NOMO-1 treated with dmso at 0.1 percent for 144 hours (cell line): ENCODE measurements around the gene RASD2.

Source experiments
- DNase-seq: peaks from one replicate; lab custom pipeline; 2025; ENCODE audit not compliant: unreplicated experiment; lab: John Stamatoyannopoulos, UW

Gene RASD2

DNA sequence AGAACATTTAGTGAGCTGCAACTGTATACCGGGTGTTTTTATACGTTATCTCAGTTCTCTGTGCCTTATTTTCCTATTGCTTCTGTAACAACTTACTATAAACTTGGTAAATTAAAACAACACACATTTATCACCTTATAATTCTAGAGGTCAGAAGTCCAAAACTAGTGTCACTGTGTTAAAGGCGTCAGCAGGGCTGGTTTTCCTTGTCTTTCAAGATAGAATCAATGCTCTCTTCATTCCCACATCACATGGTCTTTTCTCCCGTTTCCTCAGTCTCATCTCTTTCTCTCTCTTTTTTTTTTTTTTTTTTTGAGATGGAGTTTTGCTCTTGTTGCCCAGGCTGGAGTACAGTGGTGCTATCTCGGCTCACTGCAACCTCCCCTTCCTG is 40.4 kb downstream of the RASD2 start:
- DNase-seq = no peak

DNA sequence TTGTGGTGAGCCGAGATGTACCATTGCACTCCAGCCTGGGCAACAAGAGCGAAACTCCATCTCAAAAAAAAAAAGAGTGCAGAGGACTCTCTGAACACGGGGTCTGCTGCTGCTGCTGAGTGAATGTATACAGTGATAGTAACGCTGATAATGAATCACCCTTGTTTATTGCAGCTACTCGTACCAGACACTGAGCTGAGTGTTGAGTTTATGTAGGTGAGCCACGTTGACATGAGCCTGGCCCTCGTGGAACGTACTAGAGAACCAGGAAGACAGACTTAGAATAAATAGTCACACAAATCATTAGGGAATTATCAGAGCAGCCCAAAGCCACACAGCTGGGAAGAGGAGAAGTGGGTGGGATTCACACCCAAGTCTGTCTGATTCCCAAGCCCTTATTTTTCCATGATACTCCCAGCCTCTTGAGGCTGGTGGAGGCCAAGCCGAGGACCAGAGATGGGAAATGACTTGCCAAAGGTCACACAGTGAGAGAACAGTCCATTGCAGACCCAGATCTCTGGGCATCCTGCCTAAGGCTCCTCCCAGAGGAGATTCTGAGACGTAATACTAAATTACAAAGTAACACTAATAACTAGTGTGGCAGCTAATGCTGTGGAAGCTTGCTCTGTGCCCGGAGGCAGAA is 41.7 kb downstream of the RASD2 start:
- no peak for DNase-seq

DNA sequence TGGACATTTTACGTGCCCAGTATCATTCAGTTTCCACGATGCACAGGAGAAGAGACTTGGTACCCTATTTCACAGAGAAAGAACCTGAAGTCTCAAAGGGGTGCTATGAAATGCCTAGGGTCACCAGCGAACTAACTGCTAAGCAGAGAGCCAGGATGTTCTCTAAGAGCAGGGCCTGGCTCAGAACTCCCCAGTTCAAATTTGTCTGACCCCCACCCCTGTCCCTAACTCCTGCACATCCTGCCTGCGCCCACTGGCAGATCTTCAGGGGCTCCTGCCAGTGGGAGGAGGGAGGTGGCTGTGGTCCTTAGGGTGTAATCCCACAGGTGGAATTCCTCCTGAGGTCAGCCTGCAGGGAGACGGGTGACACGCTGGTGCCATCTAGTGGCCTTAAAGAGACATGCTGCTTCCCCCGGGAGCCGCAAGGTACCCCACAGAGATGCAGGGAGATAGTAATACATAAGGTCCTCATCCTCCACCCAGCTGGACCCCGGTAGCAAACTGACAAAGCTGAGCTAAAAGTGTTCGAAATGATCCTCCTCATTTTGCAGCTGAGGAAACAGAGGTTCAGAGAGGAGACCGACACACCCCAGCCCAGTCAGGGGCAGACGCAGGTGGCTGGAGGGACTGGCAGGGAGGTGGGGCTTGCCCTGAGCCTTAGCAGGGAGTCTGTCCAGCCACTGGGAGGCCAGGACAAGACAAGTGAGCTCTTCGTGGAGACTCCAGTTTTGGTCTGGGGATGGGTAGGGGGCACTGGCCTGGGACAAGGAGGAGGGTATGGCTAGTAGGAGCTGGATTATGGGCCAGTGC is 42.4 kb downstream of the RASD2 start:
- peak; percentile 38 for DNase-seq

DNA sequence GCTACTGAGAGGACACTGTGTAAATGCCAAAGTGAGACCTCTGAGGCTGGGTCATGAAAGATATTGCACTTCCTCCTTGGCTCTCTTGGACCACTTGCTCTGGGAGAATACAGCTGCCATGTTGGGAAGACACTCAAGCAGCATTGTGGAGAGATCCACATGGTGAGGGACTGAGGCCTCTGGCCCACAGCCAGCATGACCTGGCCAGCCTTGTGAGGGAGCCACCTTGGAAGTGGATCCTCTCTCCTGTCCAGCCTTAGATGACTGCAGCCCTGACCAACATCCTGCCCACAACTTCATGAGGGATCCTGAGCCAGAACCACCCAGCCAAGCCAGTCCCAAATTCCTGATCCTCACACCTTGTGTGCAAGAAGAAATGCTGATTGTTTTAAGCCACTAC is 46.1 kb downstream of the RASD2 start:
- DNase-seq = no peak

DNA sequence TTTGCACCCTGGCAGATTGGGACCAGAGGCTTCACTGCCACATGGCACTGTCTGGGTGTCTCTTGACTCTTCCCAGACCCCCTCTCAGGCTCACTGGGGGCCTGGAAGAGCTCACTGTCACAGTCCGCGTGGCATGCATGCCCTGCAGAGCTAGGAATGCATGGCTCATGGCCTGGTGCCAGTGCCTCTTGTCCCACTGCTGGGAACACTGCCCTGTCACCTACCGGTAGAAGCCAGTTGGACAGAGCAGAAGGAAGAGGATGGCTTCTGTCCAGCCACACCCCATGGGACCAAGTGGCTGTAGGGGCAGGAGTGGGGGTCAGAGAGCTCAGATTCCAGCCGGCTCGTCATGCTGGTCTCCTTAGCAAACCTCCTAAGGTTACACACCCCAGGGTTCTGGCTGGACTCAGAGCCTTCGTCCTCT is 46.8 kb downstream of the RASD2 start:
- no peak for DNase-seq

DNA sequence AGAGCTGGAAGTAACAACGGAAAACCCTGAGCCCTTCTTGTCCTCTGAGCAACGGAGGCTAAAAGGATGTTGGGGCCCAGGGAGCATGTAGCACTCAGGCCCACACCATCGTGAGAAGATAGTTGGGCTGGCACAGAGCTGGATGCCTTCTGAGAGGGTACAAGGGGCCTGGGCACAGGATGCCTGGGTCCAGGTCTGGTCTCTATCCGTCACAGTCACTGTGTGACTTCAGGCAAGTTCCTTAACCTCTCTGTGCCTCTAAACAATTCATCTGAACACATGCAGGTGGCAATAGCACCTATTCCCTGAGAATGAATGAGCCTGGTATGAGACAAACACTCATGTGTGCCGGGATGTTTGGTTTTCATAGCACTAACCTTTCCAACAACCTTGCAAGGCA is 47.3 kb downstream of the RASD2 start:
- DNase-seq = no peak

DNA sequence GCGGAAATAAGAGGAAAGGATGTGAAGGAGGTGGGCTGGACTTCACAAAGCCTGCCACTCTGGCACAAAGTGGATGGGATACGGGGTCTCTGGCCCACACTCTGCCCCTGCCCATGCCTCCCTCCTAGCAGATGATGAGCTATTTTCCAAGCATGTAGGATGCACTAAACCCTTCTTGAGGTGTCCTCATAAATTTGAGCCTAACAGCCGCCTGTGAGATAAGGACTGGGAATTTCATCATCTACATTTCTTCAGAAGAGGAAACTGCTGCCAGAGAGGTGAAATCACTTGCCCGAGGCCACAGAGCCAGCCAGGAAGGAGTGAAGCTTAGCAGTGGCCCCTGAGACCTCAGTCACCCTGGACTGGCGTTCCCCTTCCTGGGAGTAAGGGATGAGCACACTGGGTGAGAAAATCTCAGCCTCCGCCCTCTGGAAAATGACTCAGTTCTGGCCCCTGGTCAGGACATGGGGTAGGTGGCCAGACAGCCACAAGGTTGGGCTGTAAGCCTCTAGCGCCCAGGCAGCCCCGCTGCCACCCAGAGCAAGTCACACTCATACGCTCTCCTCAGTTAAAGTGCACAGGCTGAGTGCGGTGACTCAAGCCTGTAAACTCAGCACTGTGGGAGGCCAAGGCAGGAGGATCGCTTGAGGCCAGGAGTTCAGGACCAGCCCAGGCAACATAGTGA is 48.6 kb downstream of the RASD2 start:
- peak; percentile 42 for DNase-seq

DNA sequence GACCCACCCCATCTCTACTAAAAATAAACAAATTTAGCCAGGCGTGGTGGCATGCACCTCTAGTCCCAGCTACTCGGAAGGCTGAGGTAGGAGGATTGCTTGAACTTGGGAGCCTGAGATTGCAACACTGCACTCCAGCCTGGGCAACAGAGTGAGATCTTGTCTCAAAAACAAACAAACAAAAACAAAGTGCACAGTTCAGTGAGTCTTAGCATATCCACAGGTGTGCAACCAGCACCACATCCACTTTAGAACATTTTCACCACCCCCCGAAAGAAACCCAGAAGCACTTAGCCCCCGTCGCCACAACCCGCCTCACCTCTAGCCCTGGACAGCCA is 49.1 kb downstream of the RASD2 start:
- DNase-seq = no peak

DNA sequence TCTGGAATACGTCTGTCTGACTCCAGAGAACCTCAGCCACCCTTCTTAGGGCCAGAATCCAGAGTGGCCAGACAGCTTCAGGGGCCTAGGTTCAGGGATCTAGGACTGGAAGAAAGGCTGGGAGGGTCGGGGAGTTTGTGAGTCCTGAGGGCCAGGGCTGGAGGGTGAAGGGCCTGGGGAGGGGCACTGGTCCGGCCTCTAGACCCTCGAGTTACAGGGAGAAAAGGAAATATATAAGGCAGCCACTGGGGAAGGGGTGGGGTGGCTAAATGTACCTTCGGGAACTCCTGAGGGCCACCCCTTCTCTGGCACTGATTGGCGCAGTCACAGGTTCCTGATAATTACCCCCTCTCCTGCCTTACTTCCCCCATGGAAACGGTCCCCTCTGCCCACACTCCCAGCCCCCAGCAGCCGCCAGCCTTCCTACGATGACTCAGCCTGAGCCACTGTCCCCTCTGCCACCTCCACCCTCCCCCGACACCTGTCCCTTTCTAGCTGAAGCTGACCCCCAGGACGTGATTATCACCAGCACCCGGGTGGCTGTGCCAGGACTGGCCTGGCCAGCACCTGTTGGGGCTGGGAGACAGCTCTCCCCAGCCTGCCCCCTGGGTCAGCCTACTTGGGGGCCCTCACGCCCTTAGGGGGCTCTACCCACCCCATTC is 50.1 kb downstream of the RASD2 start:
- no peak for DNase-seq

DNA sequence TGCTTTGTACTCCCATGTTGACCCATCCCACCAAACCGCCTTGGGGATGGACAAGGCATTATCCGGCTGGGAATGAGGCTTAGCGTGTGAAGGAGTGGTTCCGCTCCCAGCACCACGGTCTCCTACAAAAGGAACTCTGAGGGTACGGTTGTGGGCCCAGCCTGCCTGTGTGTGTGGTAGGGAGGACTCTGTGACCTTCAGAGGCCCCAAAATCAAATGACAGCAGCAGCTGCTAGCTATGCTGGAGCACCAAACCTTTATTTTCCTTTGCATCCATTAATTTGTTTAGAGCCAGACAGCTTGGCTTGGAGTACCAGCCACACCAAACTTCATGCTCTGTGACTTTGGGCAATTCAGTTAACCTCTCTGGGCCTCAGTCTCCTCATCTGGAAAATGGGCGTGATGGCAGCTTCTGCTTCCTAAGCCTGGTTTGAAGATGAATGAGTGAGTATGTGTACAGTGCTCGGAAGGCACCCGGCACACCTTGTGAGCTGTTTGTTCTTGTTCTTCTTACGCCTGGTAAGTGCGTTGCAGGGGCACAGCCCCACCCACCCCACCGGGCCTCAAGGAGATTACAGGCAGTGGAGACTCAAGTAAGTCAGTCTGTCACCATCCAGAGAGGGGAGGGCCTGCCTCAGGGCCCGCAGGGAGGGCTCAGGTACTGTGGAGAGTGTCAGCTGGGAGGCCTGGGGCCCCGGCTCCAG is 51.2 kb downstream of the RASD2 start:
- no peak for DNase-seq

DNA sequence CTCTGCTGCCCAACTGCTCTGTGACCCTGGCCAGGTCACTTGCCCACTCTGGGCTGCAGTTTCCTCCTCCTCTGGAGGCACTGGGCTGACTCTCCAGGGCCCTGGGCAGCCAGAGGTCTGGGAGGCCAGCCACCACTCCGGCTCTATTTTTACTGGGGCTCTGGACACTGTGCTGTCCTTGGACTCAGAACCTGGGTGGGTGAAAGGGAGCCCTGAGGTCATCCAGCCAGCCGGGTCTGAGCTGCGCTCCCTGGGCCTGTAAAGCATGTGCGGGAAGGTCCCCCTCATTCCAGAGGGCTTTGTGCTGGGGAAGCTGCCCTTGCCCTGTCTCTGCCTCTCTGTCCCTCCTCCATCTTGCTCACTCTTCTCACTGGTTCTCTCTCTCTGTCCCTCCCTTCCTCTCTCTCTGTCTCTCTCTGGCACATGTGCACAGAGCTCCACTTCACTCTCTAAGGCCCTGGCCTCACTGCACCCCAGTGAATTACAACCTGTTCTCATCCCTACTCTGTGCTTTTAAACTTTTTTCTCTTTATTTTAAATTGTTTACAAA is 51.9 kb downstream of the RASD2 start:
- DNase-seq = no peak

DNA sequence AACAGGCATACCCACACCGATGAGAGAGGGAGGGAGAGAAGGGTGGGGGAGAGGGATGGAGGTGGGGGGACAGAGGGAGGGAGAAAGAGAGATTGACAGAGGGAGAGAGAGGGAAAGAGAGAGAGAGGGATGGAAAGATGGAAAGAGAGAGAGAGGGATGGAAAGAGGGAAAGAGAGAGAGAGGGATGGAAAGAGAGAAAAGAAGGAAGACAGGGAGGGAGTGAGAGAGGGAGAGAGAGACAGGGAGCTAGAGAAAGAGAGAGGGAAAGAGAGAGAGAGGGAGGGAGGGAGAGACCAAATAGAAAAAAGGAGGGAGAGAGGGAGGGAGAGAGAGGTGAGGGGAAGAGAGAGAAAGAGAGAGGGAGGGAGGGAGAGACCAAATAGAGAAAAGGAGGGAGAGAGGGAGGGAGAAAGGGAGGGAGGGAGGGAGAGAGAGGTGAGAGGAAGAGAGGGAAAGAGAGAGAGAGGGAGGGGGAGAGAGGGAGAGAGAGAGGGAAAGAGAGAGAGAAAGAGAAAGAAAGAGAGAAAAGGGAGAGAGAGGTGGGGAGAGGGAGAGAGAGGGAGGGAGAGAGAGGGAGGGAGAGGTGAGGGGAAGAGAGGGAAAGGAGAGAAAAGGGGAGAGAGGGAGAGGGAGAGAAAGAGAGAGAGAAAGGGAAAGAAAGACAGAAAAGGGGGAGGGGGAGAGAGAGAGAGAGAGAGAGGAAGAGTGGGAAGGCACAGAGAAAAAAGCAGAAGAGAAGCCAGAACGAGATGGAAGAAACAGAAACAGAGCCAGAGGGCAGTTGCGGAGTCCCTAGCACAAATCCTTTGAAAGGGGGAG is 52.6 kb downstream of the RASD2 start:
- DNase-seq = no peak

DNA sequence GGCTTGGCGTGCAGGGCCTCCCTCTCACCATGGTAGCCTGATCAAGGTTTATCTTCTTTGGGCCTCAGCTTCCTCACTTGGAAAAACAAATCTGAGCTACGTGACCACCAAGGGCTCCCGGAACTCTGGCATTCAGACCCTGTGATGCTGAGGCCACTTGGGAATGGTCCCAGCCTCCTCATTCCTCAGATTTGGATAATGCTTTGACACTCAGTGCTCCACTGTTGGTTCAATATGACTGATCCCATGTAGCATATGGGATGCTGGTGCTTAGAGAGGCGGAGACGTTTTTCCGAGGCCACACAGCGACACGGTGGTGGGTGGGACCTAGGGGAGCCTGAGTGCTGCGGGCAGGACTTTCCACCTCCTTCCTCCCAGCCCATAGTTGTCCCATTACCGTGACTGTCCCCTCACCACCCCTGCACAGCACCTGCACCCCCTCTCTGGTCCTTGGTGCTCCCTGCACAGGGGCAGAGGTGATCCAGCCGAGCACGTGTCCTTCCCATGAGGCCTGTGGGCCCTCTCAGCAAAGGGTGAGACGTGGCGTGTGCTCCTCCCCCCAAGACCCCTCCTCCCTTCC is 53.4 kb downstream of the RASD2 start:
- no peak for DNase-seq

DNA sequence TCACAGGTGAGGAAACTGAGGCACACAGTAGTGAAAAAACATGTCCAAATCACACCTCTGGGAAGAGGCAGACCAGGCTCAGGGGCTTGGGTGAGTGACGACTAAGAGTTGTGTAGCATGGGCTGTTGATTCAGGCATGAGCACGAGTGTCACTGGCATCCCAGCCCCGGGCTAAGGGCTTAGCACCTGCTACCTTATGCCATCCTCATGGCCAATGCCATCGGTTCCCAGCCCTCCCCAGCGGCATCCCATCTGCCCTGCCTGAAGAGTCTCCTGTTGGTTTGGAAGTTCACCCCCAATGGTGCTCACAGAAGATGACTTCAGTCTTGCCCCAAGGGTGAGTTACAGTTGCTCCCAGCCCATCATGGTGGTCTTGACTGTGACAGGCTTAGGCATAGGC is 54.1 kb downstream of the RASD2 start:
- DNase-seq = no peak

DNA sequence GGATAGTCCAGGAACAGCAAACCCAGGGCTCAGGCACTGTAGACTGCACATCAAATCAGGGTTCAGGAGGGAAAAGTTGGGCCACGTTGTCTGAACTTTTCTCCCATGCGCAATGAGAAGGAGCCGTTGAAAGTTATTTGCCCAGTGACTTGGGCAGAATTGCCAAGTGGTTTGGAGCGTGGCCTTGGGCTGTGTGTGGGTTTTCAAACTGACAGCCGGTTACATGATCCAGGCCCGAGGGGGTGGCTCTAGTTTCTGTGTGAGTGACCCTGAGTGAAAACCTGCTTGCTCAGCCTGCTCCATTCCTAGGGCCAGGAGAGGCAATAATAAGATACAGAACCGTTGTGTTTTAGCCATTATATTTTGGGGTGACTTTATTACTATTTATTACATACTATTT is 56.2 kb downstream of the RASD2 start:
- no peak for DNase-seq

DNA sequence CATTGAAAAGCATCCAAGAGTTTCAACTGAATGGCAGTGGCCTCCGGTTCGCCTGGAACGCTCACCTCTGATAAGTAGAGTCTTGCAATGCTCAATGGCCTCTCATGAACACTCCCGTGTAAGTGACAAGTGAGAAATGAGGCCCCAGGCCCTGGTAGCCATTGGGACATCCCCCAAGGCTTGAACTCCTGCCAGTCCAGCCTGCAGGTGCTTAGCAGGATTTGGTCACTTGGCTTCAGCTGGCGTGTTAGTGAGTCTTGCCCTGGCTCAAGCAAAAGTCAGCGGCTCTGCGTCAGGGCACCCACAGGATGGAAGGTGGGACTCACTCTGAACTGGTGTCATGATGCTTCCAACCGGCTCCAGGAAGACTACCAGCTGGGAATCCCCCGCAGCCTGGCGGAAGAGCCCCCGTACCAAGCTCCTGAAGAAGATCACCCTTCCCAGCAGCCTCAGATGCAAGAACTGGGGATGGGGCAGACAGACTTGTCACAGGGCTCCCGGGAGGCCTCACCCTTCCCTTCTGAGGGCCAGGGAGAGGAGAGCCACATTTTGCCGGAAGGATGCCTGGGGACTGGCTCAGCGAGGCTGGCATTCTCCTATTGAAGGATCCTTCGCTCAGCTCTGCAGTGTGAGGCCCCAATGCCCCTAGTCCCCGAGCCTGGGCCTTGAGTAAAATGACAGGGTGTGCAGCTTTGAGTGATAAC is 57.2 kb downstream of the RASD2 start:
- no peak for DNase-seq

DNA sequence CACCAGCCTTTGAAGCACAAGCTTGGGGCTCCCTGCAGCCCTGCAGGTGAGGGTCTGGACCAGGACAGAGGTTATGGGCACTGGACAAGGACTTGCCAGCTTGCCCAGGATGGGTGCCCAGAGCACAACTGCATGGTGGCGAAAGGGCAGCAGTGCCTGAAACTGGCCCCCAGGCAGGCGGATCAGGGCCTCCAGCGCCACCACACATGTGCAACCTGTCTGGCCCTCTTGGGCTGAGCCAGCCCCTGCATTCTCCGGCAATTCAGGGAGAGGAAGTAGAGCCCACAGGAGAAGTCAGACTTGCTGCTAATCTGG is 57.7 kb downstream of the RASD2 start:
- peak; percentile 19 for DNase-seq

DNA sequence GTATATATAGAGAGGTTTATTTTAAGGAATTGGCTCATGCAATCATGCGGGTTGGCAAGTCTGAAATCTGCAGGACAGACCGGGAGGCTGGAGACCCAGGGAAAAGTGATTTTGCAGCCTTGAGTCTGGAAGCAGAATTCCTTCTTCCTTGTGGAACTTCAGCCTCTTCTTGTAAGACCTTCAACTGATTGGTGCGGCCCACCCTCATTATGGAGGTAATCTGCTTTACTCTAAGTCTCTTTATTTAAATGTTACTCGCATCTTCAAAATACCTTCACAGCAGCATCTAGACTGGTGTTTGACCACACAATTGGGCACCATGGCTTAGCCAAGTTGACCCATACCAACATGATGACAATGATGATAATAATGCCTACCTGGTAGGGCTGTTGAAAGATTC is 58.7 kb downstream of the RASD2 start:
- DNase-seq = no peak

DNA sequence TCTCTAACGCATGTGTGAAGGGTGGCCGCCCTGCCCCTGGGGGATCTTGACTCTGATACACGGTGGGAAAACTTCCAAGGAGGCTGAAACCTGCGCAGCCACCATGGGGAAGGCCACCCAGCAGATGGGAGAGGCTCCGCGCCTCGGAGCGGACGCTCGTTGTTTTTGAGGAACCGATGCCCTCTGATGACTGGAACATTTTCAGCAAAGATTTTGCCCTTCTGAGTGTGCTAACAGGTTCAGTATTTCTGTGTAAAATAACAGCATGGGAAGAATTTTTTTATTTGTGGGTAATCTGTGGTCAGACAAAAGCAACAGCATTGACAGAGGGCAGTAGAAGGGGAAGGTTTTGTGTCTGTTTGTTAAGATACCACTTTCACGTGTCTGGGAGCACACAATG is 59.8 kb downstream of the RASD2 start:
- no peak for DNase-seq
